GM19035 (cell line): ENCODE results near the gene RALGAPA2.

Source experiments
- ATAC-seq: cut with Tn5 transposase; IDR thresholded peaks from one replicate; pipeline ENCODE4 v1.9.1; 2021; ENCODE audit not compliant: unreplicated experiment

RALGAPA2 gene

DNA sequence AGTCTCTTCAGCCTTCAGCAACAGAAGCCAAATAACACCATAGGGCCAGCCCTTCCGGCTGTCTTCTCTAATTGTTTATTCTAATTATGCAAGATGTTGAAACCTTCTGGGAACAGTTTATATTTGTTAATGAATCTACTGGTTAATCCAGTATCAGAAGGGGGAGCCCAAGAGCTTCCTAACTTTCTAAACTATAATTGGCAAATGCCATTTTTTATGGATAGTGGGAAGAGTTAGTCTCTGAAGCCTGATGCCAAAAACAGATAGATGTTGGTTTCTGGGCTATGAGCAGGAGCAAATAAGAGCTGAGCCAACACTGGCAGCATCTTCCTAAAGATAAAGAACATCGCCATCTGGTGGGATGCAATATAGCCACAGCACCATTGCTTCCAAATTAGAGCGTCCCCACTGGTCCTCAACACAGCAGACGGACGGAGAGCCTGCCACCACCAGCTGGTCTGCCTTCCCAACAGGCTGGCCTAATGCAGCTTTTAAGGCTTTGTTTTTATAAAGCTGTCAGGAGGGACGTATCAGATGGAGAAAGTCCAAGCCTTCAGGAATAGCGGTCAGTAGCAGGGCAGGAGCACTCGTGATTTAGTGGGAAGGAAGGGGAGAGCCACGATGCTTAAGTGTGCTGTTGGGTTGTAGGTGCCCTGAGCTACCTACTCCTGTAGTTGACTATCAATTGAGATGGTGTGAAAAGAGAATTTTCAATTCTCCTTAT lies 118.8 kb downstream of the RALGAPA2 start:
- no peak for ATAC-seq

DNA sequence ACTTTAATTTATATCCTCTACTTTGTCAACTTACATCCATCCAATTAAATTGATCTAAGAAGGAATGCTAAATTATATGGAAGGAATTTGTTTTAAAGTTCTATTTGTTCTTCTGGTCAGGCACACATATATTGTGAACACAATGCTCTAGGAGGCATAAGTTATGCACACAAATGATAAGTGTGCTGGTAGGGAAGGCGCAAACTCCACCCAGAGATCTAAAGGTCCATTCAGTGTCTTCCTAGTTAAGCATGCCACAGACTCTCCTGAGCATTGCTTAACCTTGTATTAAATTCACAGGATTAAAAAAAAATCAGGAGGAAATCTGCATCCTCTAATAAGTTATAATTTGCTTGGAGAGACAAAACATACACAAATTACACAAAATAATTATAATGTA lies 127.3 kb downstream of the RALGAPA2 start:
- ATAC-seq, result no peak

DNA sequence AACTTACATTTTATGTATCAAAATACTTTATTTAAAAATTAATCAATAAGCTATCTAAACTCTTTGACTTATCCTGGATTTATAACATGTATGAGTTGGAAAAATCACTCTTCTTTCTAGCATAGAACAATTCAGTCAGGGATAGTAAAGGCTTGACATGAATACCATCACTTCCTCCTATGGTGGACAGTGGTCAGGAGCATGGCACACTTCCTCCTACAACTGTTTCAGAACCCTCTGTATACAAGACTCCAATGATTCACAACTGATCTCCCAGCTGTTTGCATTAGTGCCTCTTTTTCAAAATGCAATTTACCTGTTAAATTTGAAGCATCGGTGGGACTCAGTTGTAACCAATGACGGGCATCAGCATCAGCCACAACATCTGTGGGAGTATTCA lies 129.7 kb downstream of the RALGAPA2 start:
- no peak for ATAC-seq

GRCh38 chr20:20580139-20580538 lies 132.3 kb downstream of the RALGAPA2 start:
- no peak for ATAC-seq

DNA sequence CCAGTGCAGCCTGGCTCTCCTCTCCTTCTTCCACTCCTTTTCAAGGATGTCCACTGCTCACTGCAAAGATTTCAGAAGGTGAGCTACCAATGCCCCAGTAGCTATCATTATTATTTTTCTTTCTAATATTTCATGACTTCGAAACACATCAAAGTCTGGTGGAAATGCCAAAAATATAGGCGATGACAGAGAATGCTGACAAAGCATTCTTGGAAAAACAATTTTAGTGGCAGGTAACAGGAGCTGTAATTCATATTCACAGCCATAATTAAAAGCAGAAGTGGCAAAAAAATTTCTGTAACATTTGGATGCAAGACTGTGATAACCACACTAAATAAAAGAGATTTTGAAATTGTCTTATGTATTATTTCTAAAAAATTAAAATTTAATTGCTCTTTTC lies 133.6 kb downstream of the RALGAPA2 start:
- ATAC-seq, result no peak

DNA sequence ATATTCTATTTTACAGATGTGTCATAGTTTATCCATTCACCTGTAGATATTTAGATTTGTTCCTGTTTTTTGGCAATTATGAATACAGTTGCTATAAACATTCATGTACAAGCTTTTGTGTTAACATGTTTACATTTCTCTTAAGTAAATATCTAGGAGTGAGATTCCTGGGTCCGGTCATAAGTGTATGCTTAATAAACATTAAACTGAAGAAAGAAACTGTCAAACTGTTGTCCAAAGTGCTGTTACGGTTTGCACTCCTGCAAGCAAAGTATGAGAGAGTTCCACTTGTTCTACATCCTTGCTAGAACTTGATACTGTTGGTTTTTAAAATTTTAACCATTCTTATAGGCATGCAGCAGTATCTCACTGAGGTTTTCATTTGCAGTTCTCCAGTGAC lies 138.6 kb downstream of the RALGAPA2 start:
- ATAC-seq, result no peak

DNA sequence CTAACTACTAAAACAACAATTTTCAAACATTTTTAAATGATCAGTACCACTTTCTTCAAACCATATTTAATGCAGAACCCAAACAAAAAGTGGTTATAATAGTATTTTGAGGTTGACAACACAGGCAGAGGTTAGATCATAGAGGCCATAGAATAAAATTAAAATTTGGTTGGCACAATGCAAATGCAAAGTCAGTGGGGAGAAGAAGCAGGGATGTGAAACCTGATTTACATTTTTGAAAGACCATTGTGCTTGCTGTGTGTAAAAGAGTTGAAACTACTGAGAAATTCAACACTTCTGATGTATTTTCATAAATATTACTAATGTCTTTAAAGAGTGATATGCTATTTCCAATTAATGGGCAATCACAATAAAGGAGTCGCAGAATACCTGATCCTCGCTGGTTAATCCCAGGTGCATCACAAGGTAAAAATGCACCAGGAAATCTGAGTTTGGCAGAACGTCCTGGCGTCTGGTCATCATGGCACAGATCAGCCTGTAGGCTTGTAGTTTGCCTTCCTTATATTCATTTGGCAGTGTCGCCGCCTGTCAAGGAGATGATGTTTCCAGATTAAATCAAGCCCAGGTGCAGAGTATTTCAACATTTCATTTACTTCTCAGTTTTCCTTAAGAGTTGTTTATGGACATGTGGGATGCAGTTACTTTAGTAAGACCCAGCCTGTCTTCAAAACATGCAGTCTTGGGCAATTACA lies 141.2 kb downstream of the RALGAPA2 start:
- no peak for ATAC-seq

GRCh38 chr20:20568604-20569205 lies 143.7 kb downstream of the RALGAPA2 start:
- no peak for ATAC-seq

GRCh38 chr20:20567712-20568111 lies 144.7 kb downstream of the RALGAPA2 start:
- ATAC-seq, result no peak

DNA sequence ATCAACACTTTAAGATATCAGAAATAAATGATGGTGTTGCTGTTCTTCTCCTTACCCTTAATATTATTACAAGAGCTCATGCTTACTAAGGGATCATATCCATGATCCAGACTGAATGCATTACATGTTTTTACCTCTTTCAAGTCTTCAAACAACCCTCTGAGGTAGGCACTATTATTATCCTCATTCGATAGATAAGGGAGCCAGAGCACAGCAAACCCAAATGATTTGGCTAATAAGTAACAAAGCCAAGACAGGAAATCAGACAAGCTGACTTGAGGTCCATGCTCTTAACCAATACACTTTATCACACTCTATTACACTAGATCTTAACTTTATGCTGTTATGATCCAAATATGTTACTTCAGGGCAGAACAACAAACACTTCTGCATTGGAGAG lies 145.9 kb downstream of the RALGAPA2 start:
- no peak for ATAC-seq

DNA sequence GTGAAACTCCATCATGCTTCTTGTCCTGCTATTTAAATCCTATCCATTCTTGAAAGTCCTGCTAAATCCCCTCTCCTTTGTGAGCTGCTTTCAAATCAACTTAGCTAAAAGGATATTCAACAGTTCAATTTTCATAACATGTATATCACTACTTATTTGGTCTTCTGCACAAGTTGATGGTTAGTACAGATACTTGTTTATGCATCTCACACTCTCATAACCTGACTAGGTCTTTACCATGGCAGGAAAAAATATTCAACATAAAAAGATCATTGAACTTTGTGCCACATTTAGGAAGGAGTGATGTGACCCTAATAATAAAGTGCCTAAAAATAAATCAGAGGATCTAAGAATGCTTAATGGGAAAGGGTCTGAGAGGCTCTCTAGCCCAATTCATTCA lies 148.2 kb downstream of the RALGAPA2 start:
- no peak for ATAC-seq

DNA sequence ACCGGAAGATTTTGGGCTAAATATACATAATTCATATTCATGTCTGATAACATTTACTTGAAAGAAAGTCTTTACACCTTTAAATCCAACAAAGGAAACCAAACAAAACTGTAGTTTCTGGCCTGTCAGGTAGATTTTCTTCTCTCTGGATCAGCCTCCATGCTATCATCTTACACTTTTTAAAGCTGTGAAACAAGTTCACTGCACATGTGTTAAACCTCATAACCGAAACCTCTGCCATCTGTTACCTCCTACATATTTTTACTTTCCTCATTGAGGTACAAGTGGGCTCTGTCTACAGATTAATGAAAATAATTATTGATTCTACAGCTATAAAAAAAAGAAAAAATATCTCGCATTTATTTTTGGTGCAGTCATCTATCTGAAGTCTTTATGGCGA lies 149.9 kb downstream of the RALGAPA2 start:
- ATAC-seq, result no peak

DNA sequence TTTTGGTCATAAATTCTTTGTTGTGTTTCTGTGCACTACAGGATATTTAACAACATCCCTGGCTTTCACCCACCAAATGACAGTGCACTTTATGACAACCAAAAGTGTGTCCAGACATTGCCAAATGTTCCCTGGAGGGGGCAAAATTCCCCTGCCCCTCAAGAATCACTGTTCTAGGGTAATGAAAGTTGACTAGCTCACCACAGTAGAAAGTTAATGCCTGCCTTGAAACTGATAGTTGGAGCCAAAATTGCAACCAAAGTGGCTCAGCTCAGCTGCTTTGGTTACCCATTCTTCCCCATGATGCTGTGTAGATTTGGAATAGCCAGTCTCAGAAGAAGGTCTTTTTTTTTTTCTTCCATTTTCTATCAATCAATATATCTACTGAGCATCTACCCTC lies 150.6 kb downstream of the RALGAPA2 start:
- ATAC-seq, result no peak

DNA sequence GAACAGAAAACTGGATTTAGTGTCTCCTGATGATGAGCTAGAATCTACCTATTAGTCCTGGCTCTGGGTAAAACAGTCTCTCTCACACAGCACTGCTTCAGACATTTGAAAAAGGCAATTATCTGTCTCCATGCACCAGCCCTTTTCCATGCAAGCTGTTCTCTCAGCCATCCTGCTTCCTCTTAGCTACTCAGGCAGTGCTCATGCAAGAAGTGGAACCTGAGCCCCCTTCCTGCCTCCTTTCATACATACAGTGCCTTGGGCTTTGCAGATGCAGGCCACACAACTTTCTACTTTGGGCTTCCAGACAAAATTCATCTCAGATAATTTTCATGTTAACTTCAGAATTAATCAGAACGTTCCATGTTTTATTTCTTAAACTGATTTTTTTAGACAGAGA lies 151.3 kb downstream of the RALGAPA2 start:
- ATAC-seq, result no peak

- no peak for ATAC-seq
Measured at GRCh38 chr20:20557406-20557805, 155.0 kb downstream of the RALGAPA2 start.

- ATAC-seq, result no peak
Measured at GRCh38 chr20:20555838-20556237, 156.6 kb downstream of the RALGAPA2 start.

- no peak for ATAC-seq
Measured at GRCh38 chr20:20554951-20555350, 157.5 kb downstream of the RALGAPA2 start.

DNA sequence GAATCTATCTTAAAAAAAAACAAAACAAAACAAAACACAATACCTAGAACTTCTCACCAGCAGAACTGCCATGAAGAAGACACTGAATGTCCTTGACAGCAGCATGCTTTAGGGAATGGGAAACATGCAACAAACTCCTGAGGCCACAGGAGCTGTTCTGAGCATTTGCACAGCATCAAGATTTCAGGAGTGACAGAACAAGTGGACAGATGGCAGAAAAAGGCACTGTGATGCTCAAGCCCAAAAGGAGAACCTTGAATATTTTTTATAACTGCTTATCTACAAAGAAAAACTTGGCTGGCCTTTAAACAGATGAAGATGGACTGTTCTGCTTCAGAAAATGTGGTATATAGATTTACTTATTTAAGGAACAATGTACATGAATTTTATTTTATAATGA lies 158.9 kb downstream of the RALGAPA2 start:
- no peak for ATAC-seq

DNA sequence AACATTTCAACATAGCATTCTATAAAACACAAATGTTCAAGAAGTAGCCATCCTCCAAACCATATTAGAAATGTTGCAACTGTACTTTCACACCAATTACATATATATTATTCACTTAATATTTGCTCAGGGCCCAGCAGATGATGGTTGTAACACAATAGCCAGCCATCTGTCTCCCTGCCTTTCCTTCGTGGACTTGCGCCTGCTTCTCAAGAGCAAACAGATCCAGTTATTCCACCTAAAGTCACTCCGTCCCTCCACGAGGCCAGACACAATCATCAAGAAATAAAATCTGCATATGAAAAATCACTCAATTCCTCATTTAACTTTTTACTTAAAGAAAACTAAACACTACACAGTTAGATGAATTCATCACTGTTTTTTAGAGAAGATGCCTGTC lies 160.4 kb downstream of the RALGAPA2 start:
- ATAC-seq, result no peak

GRCh38 chr20:20551409-20551808 lies 161.0 kb downstream of the RALGAPA2 start:
- ATAC-seq, result no peak

DNA sequence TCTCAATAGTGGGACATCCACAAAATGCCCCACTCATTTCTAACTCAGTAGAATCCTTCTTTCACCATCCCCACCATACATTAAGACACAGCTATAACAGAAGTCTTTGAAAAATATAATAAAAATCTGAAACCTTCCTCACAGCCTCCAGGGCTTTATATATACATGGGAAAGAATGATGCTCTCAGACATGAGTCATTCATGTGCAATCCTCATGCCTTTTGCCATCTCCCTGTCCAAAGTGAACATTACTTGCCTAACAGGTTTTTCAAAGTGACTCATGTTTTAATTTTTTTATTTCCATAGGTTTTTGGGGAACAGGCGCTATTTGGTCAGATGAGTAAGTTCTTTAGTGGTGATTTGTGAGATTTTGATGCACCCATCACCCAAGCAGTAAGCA lies 162.7 kb downstream of the RALGAPA2 start:
- no peak for ATAC-seq

GRCh38 chr20:20549267-20549612 lies 163.2 kb downstream of the RALGAPA2 start:
- no peak for ATAC-seq
